Muscle of arm (tissue), 12 donors: ENCODE results near the gene SLC6A9. TPM values are rescaled to one million over a fixed set of nuclear protein-coding genes. Genes with fewer than 3 reads are reported as not detected.

Experiments used
- DNase-seq: peaks from one replicate; pipeline ENCODE4 v3.0.0-alpha.2; 2013
- polyA plus RNA-seq, 12 donors: library from polyadenylated mRNA; unstranded; fragments of 120-200 nt; gene quantifications; one replicate each; pipeline ENCODE4 v1.2.1, GENCODE V29; 2013; ENCODE audit not compliant: insufficient read length in 12 of 12

SLC6A9 gene
- polyA plus RNA-seq, 12 donors: 2.5 to 11.3 (median 3.5) TPM; not detected in 1

DNA sequence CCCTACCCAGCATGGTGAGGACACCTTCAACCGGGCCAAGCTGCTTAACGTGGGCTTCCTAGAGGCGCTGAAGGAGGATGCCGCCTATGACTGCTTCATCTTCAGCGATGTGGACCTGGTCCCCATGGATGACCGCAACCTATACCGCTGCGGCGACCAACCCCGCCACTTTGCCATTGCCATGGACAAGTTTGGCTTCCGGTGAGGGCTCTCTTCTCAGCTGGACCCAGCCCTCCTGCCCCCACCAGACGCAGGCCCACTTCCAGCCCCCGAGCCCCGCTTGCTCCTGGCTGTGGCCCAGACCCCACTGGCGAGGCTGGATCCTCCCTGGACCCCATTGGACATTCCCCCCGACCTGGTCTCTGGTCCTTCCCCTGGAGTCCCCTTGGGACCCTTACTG is 46.4 kb downstream of the SLC6A9 start:
- DNase-seq: no peak

DNA sequence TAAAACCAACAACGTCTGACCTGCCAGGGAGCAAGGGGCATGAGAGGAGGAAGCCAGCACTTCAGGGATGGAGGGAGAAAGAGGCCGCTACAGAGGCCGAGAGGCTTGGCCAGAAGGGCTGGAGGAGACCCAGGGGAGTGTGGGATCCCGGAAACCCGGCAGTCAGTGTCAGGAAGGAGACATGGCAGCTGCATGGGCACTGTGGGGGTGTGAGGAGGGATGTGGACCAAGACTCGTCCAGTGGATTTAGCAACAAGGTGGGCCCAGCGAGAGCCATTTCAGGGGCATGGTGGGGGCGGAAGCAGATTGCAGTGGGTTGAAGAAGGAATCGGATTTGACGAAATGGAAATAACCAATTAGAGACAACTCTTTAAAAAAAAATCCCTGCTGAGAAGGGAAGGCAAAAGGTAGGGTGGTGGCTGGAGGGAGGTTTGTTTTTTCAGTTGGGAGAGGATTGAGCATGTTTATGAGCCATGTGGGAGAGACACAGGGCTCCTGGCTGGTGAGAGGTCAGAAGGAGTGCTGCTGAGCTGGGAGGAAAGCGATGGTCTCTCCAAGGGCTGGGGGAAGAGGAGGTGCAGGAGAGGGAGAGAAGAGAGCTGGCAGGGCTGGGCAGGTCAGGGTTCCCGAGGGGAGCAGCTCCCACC is 47.9 kb downstream of the SLC6A9 start:
- no peak for DNase-seq

DNA sequence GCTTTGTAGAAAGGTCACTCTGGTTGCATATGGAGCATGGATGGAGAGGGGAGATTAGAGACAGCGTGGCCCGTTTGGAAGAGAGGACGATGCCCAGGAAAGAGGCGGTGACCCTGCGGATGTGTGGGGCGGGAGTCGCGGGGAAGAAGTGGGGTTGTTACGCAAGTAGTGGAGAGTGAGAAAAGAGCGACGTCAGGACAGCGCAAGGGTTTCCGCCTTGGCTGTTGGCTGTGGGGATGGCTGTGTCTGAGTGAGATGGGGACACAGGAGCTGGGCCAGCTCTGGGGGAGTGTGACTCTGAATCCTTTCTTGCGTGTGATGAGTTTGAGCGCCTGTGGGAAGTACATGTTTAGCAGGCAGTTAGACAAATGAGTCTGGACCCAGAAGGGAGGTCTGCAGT is 48.5 kb downstream of the SLC6A9 start:
- DNase-seq: no peak

DNA sequence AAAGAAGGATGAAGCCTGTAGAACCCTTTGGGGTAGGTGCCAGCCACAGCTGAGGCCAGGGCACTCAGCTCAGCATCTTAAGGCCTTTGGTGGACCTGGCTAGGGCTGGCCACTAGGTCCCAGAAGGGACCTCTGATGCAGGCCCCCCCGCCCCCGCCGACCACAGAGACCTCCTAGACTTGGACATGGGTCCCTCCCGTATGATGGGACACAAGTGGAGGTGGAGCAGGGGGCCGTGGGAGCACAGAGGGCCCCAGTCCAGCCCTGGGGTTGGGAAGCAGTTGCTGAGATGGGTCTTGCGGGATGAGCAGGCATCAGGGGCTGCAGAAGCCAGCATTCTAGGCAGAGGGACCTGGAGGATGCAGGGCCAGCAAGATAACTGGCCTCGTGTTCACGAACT is 49.0 kb downstream of the SLC6A9 start:
- no peak for DNase-seq

DNA sequence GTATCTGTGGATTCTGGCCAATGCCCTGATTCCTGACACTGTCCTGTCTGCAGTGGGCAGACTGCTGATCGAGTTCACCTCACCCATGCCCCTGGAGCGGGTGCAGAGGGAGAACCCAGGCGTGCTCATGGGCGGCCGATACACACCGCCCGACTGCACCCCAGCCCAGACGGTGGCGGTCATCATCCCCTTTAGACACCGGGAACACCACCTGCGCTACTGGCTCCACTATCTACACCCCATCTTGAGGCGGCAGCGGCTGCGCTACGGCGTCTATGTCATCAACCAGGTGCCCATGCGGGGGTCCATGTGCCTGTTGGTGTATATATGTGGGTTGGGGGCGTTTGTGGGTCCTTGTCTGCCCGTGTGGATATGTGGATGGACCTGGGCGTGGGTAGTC is 49.6 kb downstream of the SLC6A9 start:
- no peak for DNase-seq

DNA sequence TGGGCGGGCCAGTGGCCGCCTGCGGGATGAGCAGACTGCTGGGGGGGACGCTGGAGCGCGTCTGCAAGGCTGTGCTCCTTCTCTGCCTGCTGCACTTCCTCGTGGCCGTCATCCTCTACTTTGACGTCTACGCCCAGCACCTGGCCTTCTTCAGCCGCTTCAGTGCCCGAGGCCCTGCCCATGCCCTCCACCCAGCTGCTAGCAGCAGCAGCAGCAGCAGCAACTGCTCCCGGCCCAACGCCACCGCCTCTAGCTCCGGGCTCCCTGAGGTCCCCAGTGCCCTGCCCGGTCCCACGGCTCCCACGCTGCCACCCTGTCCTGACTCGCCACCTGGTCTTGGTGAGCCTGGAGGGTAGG is 50.1 kb downstream of the SLC6A9 start:
- DNase-seq: no peak

DNA sequence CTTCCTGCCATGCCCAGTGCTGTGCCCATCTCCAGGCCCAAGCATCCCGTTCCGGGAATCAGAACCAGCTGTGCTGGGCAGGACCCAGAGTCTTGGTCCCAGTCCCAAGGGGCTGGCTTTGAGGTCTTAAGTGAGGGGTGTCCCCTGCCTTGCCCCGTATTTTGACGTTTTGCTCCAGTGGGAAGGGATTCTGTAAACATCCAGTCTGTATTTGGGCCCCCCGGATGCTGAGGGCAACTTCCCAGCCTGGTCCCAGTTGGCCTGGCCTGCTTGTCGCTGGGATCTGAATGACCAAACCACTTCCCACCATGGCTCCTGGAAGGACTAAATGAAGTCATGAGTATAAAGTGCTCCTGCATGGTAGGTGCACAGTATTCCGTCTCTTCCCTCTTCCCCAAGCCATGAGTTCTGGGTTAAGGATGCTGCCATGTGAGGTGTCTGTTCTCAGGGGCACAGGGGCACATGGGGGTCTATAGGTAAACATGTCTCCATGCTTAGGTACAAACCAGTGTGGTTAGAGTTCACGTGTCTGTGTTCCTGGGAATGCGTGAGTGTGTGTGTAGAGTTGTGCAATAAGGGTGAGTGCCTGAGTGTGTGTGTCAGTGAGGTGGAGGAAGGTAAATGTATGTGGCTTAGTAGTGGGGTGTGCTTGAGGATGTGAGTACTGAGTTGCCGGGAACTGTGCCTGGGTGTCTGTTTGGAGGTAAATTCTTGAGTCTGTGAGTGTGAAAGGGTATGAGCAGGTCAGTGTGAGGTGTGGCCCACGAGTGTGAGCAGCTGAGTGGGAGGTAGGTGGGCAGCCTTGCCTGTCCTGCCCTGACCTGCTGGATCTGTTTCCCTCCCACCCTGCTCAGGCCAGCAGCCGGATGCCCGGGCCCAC is 50.8 kb downstream of the SLC6A9 start:
- no peak for DNase-seq

DNA sequence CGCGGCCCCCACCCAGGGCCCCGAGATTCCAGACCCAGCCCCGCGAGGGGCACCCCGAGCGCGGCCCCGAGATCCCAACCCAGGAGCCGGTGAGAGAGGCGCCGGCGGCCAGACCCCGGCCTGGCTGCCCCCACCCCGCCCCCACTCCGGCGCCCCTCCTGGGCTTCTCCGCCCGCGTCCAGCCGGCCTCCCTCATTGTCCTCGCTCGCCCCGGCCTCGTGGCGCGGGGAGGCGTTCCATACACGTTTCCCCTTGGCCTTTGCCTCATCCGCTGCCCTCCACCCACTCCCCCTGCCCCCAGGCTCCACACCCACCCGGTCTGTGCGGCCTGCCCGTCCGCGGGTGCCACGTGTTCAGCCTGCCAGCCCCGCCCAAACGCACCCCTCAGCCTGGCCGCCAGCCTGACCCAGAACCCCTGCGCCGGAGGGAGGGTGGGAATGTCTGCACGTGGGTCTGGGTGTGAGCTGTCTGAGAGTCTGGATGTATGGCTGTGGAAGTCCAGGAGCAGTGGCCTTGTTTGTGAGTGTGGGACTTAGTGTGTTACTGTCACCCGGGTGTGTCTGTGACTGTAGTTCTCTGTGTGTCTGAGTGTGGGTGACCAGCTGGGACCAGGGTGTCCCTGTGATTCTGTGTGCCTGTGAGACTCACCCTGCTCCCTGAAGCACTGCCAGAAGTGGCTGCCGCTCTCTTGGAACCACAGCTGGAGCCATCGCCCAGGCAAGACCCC is 51.6 kb downstream of the SLC6A9 start:
- no peak for DNase-seq

DNA sequence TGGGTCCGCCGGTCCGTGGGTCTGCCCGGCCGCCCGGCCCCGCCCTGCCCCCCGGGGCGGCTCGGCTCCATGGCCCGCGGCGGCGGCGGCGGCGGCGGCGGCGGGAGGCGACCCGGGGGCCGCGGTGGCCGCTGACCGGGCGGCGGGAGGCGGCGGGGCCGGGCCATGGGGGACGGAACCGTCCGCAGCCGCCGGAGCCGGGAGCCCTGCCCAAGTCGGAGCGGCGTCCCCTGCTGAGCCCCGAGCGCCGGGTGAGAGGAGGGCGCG is 52.1 kb downstream of the SLC6A9 start:
- DNase-seq: no peak

DNA sequence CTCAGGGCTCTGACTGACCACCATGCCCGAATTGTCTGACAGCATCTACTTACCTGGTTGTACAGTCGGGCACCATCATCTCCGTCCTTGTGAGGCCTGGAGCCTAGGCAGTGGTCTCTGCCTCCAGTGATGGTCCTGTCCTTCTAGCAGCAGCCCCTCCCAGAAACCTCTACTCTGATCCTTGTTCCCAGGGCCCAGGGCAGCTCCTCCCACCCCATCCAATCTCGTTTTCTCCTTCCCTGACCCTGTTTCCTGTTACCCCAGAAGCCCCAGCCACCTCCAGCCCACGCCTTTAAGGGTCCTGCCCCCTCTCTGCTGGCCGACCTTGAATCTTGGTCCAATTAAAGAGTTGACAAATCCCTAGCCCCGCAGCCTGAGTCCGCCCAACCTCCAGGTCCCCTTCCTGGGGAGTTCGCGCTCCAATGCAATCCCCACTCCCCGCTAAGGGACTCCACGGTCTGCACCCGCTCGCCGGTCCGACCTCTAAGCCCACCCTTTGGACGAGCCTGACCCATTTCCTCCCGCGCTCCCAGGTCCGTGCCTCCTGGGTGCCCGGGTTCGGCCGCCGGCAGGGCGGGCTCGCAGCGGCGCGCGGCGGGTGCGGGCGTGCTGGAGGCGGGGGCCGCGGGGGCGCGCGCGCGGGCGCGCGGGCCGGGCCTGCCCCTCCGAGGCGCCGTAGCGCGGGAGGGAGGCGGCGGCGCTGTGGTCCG is 52.6 kb downstream of the SLC6A9 start, which contains the start of gene B4GALT2:
TSS of gene B4GALT2 (plus strand) at position 660 of the 710 bp plus-strand sequence. CDS start 1,951 bp downstream, outside the sequence.
- no peak for DNase-seq

DNA sequence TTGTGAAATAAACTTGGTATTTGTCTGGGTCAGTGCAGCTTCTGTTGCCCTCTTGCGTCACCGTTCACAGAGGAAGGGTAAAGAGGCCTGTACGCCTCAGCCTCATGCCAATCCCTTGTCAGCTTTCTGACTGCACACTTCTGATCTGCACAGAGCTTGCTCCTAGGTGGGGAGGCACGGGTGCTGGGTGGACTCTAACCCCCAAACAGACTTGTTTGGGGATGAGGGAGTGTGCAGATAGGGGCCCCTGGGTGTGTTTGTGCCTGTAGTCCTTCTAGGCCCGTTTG is 53.1 kb downstream of the SLC6A9 start:
- DNase-seq: no peak

DNA sequence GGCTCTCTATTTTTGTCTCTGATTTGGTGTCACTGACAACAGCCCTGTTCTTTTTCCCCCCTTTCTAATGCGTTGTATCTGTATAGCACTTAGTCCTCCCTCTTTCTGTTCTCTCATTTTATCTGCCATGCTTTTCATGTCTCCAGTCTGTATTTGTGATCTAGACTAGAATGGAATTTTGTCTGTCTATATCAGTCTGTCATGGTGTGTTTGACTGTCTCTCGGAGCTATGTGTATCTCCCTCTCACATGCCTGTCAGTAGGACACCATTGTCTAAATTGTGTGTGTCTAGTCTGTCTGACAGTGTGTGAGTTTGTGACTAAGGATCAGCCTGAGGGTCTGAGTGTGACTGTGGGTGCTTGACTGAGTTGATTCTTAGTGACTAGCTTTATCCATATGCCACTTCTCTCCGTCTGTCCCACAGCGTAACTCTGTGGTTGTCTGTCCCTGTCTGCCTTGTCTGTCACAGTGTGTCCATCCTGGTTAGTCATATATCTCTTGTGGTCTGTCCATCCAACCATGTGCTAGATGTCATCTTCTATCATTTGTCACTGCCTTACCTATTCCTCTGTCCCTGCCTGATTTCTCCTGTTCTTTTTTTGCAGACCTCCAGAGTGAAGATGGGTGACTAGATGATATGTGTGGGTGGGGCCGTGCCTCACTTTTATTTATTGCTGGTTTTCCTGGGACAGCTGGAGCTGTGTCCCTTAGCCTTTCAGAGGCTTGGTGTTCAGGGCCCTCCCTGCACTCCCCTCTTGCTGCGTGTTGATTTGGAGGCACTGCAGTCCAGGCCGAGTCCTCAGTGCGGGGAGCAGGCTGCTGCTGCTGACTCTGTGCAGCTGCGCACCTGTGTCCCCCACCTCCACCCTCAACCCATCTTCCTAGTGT is 53.6 kb downstream of the SLC6A9 start:
- DNase-seq: no peak

DNA sequence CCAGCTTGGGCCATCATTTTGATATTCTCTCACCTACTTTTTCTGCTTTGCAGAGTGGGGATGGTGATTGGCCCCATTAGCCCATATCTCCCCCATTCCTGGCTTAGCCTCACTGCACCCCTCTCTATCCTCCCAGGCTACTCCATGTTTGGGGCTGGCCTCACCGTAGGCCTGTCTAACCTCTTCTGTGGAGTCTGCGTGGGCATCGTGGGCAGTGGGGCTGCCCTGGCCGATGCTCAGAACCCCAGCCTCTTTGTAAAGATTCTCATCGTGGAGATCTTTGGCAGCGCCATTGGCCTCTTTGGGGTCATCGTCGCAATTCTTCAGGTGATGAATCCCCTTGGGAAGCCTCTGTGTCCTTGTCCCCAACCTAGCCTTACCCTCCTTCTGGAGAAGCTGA is 54.4 kb downstream of the SLC6A9 start:
- no peak for DNase-seq

DNA sequence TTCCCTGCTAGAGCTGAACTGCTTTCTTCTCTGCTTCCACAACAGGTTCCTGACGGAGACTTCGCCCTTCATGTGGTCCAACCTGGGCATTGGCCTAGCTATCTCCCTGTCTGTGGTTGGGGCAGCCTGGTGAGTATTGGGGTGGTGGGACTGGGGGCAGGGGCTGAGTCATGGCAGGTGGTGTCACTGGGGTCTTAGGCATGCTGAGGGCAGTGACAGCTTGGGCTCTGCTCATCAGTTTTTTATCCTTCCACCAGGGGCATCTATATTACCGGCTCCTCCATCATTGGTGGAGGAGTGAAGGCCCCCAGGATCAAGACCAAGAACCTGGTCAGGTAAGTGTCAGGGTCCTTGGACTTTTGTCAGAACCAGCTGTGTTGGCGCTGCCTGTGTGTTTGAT is 55.2 kb downstream of the SLC6A9 start:
- DNase-seq: no peak

DNA sequence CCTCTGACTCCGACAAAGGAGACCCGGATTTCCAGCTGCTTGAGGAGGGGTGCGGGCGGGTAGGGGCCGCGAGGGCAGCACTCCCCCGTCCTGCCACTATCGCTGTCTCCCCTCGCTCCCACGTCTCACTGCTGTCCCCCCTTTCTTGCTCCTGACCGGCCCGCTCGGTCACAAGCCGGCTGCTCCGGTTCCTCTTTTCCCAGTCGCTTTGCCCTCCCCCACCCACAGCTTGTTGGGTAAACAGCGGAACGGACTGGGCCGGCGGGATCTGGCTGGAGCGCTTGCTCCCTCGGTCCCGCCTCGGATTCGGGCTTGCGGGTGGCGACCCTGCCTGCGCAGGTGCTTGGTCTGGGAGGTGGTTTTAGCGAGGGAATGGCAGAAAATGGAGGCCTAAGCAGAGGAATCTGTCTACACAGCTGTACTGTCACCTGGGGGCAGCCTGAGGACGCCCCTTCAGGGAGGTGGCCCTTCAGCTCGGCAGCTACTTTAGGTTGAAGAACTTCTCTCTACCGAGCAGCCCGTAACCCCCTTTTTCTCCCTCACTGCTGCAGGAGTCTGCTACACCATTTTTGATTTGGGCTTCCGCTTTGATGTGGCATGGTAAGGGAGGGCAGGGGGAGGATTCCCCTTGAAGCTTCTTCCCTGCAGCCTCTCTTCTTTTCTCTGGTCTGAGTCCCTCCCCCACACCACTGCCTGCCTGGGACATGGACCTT is 55.9 kb downstream of the SLC6A9 start:
- no peak for DNase-seq

DNA sequence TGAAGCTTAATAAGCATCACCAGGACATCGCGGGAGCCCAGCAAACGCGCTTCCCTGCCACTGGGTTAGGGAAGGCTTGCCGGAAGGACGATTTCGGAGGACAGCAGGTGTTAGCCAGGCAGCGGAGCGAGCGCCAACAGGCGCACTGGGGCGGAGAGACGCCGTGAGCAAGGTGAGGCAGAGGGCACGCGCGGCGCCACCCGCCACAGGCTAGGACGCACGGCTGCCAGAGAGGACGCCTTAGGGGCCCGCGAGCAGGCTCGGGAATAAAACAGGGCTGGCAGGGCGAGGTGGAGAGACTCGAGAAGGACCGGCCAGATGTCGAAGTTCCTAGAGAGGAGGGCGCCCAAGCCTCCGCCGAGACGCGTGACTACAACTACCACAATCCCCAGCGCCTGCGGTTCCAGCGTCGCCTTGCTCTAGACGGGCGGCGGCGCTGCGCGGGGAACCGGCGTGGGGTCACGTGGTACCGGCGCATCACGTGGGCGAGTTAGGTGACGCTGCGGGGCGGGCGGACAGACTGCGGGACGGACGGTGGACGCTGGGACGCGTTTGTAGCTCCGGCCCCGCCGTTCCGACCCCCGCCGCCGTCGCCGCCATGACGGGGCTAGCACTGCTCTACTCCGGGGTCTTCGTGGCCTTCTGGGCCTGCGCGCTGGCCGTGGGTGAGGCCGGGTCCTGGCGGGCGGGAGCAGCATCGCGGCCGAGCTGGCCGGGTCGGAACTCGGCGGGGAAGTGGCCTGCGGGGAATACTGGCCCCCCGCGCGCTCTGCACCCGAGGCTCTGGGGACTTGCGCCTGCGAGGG is 56.6 kb downstream of the SLC6A9 start, which contains the start of gene ATP6V0B:
TSS of gene ATP6V0B (plus strand) at position 518 of the 806 bp plus-strand sequence. CDS start at position 599, 81 bp downstream.
- peak; percentile 94 for DNase-seq

DNA sequence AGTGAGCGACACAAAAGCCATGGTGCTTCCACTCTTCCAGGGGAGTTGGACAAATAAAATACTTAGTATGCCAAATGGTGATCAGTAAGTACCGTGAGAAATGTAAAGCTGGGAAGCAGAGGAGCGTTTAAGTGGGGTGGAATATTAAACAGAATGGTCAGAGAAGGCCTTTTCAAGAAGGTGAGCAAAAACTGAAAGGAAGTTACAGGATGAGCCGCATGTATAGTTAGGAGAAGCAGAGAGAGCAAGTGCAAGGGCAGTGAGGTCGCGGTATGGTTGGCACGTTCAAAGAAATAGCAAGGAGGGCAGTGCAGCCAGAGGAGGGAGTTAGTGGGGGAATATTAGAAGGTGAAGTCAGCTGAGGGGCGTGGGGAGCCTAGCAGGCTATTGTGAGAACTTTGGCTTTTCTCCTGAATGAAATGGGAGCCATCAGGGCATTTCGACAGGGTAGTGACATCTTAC is 57.2 kb downstream of the SLC6A9 start:
- no peak for DNase-seq

DNA sequence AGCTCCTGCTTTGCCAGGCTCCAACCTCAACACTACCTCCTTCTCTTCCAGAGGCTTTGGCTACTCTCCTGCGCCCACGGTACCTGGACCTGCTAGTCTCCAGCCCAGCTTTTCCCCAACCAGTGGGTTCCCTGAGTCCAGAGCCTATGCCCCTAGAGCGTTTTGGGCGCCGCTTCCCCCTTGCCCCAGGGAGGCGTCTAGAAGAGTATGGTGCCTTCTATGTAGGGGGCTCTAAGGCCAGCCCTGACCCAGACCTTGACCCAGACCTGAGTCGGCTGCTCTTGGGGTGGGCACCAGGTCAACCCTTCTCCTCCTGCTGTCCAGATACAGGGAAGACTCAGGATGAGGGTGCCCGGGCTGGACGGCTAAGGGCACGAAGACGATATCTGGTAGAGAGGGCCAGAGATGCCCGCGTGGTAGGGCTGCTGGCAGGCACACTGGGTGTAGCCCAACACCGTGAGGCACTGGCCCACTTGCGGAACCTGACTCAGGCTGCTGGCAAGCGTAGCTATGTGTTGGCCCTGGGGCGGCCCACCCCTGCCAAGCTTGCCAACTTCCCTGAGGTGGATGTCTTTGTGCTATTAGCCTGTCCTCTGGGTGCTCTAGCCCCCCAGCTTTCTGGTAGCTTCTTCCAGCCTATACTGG is 59.8 kb downstream of the SLC6A9 start:
- no peak for DNase-seq

DNA sequence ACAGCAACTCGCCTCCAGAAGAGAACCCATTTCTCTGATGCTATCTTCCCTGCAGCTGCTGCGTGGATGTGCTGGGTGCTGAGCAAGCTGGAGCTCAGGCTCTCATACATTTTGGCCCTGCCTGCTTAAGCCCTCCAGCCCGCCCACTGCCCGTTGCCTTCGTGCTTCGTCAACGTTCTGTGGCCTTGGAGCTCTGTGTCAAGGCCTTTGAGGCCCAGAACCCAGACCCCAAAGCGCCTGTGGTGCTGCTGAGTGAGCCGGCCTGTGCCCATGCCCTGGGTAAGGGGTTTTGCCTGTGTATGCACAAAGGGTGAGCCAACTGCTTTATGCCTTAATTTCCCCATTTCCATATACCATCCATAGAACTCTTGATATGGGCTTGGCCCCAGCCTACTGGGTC is 60.4 kb downstream of the SLC6A9 start:
- no peak for DNase-seq
